NCI-H748 treated with DMSO at 0.1 percent for 48 hours (cell line): ENCODE data around the gene PJA2.

Experiments used
- DNase-seq: peaks from one replicate; lab custom pipeline; 2025; lab: John Stamatoyannopoulos, UW

The PJA2 gene

GRCh38 chr5:109408991-109409843 is 557 bp downstream of the PJA2 start:
- DNase-seq = peak; percentile 58

GRCh38 chr5:109407913-109408312 is 1.9 kb downstream of the PJA2 start:
- DNase-seq = no peak

DNA sequence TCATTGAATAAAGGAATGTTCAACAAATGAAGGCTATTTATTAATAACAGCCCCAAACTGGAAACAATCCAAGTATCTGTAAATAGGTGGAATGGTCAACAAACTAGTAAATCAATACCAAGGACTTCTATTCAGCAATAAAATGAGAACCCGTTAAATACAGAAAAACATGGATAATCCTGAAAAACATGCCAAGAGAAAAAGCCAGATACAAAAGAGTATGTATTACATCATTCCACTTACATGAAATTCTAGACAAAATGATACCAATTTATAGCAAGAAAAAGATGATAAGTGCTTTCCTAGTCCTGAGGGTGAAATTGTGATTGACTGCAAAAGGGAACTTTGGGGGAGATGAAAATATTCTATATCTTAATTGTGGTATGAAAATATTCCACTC is 3.1 kb downstream of the PJA2 start:
- DNase-seq = no peak

DNA sequence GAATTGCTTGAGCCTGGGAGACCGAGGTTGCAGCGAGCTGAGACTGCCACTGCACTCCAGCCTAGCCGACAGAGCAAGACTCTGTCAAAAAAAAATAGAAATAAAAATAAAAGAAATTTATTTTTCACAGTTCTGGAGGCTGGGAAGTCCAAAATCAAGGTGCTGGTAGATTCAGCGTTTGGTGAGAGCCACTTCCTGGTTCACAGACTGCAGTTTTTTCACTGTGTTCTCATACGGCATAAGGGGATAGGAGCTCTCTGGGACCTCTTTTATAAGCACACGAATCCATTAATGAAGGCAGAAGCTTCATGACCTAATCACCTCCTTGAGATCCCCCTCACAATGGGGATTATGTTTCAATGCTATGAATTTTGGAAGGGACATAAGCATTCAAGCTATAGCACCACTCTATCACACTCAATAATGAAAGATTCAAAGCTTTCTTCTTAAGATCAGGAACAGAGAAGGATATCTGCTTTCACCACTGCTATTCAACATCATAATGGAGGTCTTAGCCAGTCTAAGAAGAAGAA is 5.3 kb downstream of the PJA2 start:
- DNase-seq = no peak

DNA sequence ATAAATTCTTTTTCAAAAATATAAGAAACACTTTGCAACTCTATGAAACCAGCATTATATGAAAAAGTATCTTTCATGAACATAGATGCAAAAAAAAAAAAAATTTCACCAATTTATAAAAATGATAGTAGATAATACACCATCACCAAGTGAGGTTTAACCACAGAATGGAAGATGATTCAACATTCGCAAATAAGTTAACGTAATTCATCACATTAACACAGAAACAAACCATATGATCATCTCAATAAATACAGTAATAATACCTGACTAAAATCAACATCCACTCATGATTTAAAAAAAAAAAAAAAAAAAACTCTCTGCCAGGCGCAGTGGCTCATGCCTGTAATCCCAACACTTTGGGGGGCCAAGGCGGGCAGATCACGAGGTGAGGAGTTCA is 6.3 kb downstream of the PJA2 start:
- no peak for DNase-seq

DNA sequence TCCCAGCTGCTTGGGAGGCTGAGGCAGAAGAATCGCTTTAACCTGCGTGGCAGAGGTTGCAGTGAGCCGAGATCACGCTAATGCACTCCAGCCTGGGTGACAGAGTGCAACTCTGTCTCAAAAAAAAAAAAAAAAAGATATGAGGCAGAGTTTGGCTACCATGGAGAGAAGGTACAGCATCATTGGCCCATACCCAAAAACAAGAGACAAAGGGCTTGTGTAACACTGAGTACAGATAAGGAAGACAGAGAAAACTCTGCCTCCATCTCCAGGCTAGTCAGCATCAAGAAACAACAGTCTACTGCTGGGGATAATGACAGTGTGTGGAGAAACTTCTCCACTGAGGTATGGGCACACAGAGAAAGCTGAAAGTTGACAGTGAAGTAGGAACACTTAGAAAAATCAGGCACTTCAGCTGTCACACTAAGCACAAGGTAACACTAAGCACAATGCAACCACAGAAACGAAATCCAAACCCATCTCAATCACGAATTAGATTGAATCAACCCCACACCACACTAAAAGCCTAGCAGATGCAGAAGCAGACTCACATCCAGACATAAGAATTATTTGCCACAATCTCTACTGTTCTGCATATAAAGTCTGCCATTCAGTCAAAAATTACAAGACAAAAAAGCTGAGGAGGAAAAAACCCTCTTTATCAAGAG is 10.5 kb downstream of the PJA2 start:
- DNase-seq = no peak

- no peak for DNase-seq
Observed at GRCh38 chr5:109396965-109397364, 12.8 kb downstream of the PJA2 start.

DNA sequence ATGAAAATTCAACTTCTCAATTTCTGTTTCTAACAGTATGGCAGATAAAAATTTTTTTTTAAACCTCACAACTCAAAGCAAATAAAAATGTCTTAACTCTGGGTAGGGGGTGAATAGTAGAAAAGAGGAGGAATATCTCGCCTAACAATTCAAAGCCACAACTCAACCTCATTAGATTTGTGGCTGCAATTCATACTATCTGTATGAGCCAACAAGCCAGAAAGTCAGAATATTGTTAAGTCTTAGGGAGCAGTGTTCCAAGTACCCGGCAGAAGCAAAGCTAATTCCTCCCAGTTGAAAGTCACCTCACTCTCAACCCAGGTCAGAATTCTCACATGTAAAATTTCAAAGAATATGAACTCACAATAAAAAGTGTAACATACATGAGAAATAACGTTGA is 15.0 kb downstream of the PJA2 start:
- DNase-seq = no peak

DNA sequence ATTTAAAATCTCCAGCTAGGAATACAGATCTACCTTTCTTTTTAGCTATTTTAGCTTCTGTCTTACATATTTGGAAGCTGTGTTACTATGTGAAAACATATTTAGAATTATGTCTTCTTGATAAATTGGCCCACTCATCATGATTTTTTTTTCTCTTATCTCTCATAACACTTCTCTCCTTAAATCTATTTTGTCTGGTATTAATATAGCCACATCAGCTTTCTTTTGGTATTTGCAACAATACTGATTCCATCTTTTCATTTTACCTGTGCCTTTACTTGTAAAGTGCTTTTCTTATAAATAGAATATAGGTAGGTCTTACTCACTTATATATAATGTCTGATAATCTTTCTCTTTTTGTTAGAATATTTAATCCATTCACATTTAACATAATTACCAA is 19.6 kb downstream of the PJA2 start:
- no peak for DNase-seq

- DNase-seq = no peak
Observed at GRCh38 chr5:109388407-109388806, 21.4 kb downstream of the PJA2 start.

- DNase-seq = no peak
Observed at GRCh38 chr5:109387408-109387974, 22.3 kb downstream of the PJA2 start.

GRCh38 chr5:109378095-109378494 is 31.7 kb downstream of the PJA2 start:
- DNase-seq = no peak

- no peak for DNase-seq
Observed at GRCh38 chr5:109374625-109375024, 35.1 kb downstream of the PJA2 start.

DNA sequence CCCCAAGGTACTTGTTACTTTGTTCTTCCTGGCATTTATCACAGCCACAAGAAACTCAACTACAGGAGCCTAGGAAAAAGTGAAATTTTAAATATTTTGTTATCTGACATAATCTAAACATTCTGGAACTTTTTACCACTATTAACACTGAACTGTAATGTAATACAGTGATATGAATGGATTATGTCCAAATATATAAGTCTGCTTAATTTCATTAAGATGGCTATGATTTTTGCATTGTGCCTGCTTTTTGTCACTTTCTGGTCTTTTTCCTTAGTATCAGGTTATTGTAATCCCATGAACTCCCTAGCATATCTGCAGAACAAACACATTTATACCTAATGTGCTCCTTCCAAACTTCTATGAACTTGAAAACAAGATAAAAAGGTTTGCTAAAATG is 35.8 kb downstream of the PJA2 start:
- DNase-seq = no peak

GRCh38 chr5:109370343-109370742 is 39.4 kb downstream of the PJA2 start:
- DNase-seq = no peak

DNA sequence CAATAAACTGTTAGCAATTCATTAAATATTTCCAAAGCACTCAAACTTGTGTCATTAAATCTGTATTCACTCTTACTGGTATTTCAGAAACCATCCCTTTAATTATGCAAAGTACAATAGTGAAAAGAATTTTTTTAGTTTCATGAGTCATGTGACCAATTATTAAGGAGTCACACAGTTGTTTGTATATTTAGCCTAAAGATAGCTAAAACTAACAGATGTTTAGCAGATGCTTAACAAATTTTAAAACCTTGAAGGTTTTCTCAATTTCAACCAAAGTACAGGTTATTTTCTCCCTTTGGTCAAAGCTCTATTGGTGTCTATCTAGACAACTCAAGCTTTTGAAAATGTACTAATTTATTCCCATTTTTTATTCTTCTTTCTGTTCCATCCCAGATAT is 44.1 kb downstream of the PJA2 start:
- no peak for DNase-seq

DNA sequence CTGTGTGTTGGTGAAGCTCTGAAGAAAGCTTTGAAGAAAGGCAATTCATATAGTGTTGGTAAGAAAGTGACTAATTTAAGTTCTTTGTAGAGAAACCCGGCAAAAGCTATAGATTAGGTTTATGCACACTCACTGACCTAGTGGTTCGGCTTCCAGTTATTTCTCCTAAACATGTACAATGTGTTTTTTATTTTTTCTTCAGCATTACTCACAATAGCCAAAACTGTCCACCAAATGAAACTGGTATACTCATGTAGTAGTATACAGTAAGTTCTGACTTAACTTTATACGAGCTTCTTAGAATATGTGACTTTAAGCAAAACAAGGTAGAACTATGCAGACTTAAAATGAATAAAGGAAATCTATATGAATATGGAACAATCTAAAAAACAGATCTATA is 44.8 kb downstream of the PJA2 start:
- DNase-seq = no peak

DNA sequence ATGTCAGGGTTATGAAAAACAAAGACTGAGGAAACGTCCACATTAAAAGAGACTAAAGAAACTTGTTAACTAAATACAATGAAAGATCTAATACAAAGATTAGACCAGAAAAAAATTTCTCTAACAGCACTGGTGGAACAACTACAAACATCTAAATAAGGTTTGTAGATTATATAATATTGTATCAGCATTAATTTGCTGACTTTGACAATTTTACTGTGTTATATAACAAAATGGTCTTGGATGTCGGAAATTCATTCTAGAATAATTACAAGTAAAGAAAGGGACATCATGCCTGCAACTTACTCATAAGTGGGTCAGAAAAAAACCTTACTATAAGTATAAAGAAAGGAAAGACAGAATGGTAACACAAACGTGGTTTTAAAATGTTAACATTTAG is 50.1 kb downstream of the PJA2 start:
- no peak for DNase-seq

GRCh38 chr5:109357807-109358206 is 52.0 kb downstream of the PJA2 start:
- no peak for DNase-seq

DNA sequence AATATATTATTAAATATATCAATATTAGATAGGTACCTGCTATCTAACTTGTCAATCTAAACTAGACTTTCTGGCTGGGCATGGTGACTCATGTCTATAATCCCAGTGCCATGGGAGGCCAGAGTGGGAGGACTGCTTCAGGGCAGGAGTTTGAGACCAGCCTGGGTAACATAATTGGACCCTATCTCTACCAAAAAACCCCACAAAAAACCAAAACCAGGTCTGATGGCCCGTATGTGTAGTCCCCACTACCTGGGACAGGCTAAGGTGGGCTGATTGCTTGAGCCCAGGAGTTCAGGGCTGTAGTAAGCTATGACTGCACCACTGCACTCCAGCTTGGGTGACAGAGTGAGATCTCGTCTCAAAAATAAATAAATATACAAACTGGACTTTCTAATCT is 55.0 kb downstream of the PJA2 start:
- DNase-seq = no peak

DNA sequence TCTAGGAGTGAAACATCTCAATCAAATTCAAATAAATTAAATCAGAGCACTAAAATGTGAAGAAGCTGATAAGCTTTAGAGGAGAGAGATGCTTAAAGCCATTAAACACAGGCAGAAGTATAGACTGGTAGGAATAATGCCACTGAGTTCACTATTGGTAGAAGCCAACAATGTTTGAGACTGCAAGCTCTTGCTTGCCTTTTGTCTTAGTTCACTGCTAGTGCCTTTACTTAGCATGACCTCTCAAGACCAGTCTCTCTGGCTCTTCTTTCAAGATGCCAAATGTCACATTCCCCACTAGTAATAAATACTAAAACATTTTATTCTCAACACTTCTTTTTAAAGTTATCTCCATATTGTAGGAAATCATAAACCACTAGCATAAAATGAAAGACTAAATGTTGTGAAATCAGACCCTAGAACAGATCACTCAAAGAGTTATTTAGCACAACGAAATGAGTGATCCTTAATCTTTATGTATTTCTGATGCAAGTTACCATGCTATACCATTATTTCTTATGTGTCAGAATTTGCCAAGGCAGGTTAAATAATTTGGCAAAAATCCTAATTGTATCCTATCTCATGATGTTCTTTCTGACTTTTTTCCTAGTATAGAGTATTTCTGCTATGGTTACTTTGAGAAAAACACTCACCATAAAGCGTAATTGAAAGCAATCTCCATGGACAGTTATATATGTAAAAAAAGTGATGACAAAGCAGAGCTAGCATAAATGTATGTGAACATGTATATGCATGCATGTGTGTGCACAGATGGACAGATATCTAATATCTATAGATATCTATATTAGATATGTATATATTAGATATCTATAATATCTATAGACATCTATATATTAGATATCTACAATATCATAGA is 57.5 kb downstream of the PJA2 start:
- no peak for DNase-seq
